ENCODE data around the gene PXDN.
"Not testable (repeated sequence)": the region's sequence is repeated elsewhere in the genome, so short reads cannot be mapped to it uniquely, and the experiment has no call there.

The PXDN gene

DNA sequence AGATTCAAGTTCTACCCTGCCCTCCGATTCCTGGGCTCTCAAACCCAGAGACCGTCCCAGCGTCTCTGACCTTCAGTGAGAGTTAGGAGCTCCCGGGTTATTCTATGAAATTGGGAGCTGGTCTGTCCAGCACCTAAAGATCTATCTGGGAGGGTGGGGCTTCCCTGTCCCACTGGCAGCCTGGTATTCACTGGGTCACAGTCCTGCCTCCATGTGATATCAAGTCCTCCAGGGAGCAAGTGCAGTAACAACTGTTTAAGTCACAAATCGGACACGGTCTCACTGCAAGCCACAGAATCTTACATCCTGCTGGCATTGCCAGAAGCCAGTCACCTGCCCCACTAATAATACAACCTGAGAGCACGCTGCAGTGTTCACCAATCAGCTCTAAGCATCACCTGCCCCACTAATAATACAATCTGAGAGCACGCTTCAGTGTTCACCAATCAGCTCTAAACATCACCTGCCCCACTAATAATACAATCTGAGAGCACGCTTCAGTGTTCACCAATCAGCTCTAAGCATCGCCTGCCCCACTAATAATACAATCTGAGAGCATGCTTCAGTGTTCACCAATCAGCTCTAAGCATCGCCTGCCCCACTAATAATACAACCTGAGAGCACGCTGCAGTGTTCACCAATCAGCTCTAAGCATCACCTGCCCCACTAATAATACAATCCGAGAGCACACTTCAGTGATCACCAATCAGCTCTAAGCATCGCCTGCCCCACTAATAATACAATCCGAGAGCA, 38.0 kb downstream of the PXDN start:
- H3K27me3 Mint-ChIP-seq (ENCODE audit: low read depth); H3K4me3 Mint-ChIP-seq: not testable (repeated sequence)

DNA sequence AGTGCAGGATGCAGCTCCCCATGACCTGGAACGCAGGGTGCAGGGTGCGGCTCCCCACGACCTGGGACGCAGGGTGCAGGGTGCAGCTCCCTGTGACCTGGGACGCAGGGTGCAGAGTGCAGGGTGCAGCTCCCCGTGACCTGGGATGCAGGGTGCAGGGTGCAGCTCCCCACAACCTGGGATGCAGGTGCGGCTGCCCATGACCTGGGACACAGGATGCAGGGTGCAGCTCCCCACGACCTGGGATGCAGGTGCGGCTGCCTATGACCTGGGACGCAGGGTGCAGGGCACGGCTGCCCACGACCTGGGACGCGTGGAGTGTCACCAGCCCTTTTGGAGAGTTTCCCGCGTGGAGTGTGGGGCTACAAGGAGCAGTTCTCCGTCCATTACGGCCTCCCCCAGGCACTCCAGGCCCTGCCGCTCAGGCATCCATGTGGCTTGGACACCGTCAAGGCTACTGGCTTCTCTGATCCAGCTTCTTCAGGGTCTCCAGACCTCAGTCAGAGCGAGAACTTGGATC, 38.7 kb downstream of the PXDN start:
- Mint-ChIP-seq H3K4me1 (ENCODE audit: low read depth) (no peaks in the 10 kb centered on the region), H3K9me3 (no peaks in the 10 kb centered on the region), H3K27ac (no peak overlapping the region)

More for the DNA sequence above, 38.0 kb downstream of the PXDN start:
- not testable (repeated sequence) for H3K36me3 Mint-ChIP-seq (ENCODE audit: low read depth); H3K27ac Mint-ChIP-seq; H3K9me3 Mint-ChIP-seq; H3K4me1 Mint-ChIP-seq (ENCODE audit: low read depth)

GRCh38 chr2:1704631-1705556, 39.4 kb downstream of the PXDN start:
- Mint-ChIP-seq H3K4me1 (ENCODE audit: low read depth) (no peaks in the 10 kb centered on the region), H3K27ac (no peak overlapping the region)

More for the DNA sequence above, 38.7 kb downstream of the PXDN start:
- Mint-ChIP-seq H3K36me3 (ENCODE audit: low read depth) (no peaks in the 10 kb centered on the region), H3K4me3 (no peak overlapping the region), H3K27me3 (ENCODE audit: low read depth) (no peaks in the 10 kb centered on the region)

DNA sequence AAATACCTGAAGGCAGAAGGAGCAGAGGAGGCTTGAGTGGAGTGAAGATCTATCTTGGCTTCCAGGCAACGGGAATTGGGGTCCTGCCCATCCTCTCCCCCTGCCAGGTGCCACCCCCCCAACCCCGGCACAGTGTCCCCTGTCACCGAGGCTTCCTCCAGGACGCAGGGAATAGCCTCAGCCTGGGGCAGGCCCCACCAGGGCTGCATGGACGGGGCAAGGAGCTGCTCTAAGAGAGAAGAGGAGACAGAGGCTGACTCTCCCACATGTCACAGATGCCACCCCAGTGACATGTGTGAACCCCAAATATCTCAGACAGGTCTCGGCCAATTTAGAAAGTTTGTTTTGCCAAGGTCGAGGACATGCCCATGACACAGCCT, 42.1 kb downstream of the PXDN start:
- Mint-ChIP-seq H3K27ac (no peak overlapping the region), H3K36me3 (ENCODE audit: low read depth) (no peaks in the 10 kb centered on the region), H3K4me1 (ENCODE audit: low read depth) (no peaks in the 10 kb centered on the region), H3K4me3 (no peak overlapping the region), H3K27me3 (ENCODE audit: low read depth) (no peaks in the 10 kb centered on the region), H3K9me3 (no peaks in the 10 kb centered on the region)

More at GRCh38 chr2:1704631-1705556, 39.4 kb downstream of the PXDN start:
- no peak overlapping the region for H3K4me3 Mint-ChIP-seq
- H3K27me3 Mint-ChIP-seq (ENCODE audit: low read depth): no peaks in the 10 kb centered on the region
- no peaks in the 10 kb centered on the region for H3K9me3 Mint-ChIP-seq
- no peaks in the 10 kb centered on the region for H3K36me3 Mint-ChIP-seq (ENCODE audit: low read depth)

- Mint-ChIP-seq H3K36me3 (ENCODE audit: low read depth) (no peaks in the 10 kb centered on the region), H3K9me3 (no peaks in the 10 kb centered on the region), H3K4me1 (ENCODE audit: low read depth) (no peaks in the 10 kb centered on the region), H3K27ac (no peak overlapping the region), H3K27me3 (ENCODE audit: low read depth) (no peaks in the 10 kb centered on the region), H3K4me3 (no peak overlapping the region)
Observed at GRCh38 chr2:1701556-1702185, 42.6 kb downstream of the PXDN start.

GRCh38 chr2:1701020-1701419, 43.3 kb downstream of the PXDN start:
- H3K36me3 Mint-ChIP-seq (ENCODE audit: low read depth): no peaks in the 10 kb centered on the region
- no peak overlapping the region for H3K27ac Mint-ChIP-seq
- no peaks in the 10 kb centered on the region for H3K4me1 Mint-ChIP-seq (ENCODE audit: low read depth)
- no peaks in the 10 kb centered on the region for H3K27me3 Mint-ChIP-seq (ENCODE audit: low read depth)
- no peak overlapping the region for H3K4me3 Mint-ChIP-seq
- H3K9me3 Mint-ChIP-seq: peaks cover 4% of the 10 kb centered on the region

DNA sequence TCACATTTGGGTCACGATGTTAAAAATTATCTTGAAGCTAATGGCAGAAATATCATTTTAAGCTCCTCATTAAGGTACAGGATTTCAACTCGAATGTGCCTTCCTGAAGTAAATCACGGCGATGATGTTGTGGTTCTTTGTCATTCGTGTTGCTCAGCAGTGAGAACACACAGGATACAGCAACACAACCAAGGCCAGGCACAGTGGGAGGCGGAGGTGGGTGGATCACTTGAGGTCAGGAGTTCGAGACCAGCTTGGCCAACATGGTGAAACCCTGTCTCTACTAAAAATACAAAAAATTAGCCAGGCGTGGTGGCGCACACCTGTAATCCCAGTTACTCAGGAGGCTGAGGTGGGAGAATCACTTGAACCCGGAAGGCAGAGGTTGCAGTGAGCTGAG, 43.9 kb downstream of the PXDN start:
- H3K9me3 Mint-ChIP-seq; H3K4me1 Mint-ChIP-seq (ENCODE audit: low read depth); H3K27ac Mint-ChIP-seq; H3K27me3 Mint-ChIP-seq (ENCODE audit: low read depth); H3K4me3 Mint-ChIP-seq; H3K36me3 Mint-ChIP-seq (ENCODE audit: low read depth): not testable (repeated sequence)

GRCh38 chr2:1698188-1698945, 45.9 kb downstream of the PXDN start:
- no peak overlapping the region for H3K27ac Mint-ChIP-seq
- no peaks in the 10 kb centered on the region for H3K27me3 Mint-ChIP-seq (ENCODE audit: low read depth)
- H3K36me3 Mint-ChIP-seq (ENCODE audit: low read depth): no peaks in the 10 kb centered on the region
- peaks cover 4% of the 10 kb centered on the region for H3K9me3 Mint-ChIP-seq
- no peak overlapping the region for H3K4me3 Mint-ChIP-seq
- no peaks in the 10 kb centered on the region for H3K4me1 Mint-ChIP-seq (ENCODE audit: low read depth)

DNA sequence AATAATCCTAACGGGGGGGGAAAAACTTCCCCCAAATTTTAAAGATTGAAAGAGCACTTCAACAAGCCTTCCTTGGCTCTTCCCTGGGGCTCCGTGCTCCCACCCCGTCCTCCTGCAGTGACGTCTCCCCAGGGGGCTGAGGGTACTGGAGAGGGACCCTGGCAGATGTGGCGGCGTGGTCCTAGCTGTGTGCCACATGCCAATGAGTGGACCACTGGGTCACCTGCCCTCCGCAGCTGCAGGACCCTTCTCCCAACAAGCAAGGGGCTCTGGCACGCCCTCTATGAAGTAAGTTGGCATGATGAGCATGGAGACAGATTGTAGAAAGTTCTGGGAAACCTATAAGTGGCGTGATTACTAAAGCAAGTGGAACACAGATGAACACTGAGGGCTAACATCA, 46.7 kb downstream of the PXDN start:
- Mint-ChIP-seq H3K27me3 (ENCODE audit: low read depth) (no peaks in the 10 kb centered on the region), H3K36me3 (ENCODE audit: low read depth) (no peaks in the 10 kb centered on the region), H3K27ac (no peak overlapping the region), H3K4me3 (no peak overlapping the region), H3K9me3 (peaks cover 4% of the 10 kb centered on the region), H3K4me1 (ENCODE audit: low read depth) (no peaks in the 10 kb centered on the region)

DNA sequence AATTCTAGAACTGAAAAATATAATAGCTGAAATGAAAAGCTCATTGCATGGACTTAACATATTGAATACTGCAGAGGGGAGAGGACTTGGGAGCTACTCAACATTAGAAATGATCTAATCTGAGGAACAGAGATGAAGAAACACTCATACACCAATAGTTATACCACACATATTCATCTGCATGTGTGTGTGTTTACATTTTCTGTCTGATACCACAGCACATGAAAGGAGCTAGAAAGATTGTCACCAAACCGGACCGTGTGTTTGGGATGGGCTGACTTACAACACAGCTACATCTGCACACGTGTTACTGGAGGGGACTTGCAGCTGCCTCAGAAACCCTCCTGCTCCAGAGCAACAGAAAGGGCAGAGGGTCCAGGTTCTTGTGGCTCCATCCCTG, 47.8 kb downstream of the PXDN start:
- H3K9me3 Mint-ChIP-seq: peaks cover 4% of the 10 kb centered on the region
- no peaks in the 10 kb centered on the region for H3K4me1 Mint-ChIP-seq (ENCODE audit: low read depth)
- H3K27me3 Mint-ChIP-seq (ENCODE audit: low read depth): no peaks in the 10 kb centered on the region
- H3K36me3 Mint-ChIP-seq (ENCODE audit: low read depth): no peaks in the 10 kb centered on the region
- no peak overlapping the region for H3K27ac Mint-ChIP-seq
- no peak overlapping the region for H3K4me3 Mint-ChIP-seq

DNA sequence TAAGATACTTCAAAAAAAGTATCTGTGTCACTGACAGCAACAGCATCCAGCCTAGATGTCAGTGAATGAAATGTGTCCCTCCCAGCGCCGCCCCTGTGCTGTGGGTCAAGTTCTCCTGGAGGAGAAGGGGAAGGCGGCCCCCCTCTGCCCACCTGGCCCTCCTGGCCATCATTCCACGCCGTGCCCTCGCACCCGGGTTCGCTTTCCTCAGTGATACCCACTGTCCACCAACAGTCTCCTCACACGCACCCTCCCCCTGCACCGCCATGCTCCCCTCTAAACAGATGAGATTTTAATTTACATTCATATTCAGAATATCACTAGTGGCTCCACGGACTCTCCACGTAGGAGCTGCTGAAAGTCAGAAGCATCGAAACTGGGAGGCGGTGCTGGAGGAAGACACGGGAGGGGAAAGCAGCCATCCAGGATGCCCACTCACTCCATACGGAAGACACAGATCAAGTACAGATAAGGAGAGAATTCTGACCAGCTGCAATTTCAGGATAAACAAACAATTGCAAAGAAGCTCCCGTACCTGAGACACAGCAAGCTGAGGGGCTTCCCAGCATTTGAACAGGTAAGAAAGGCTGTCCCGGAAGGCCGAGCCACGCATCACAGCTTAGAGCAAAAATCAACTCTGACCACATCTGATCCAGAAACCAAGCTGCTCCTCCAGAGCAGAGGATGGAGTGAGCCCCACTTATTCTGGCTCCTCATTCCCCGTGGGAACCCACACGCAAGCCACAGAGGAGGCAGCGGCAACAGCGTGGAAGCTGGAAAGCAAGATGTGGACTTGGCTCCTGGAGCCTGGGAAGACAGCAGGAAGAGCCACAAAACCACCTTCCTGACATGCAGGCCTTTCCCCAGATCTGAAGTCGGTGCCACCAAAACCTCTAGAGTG, 49.7 kb downstream of the PXDN start:
- no peak overlapping the region for H3K4me3 Mint-ChIP-seq

DNA sequence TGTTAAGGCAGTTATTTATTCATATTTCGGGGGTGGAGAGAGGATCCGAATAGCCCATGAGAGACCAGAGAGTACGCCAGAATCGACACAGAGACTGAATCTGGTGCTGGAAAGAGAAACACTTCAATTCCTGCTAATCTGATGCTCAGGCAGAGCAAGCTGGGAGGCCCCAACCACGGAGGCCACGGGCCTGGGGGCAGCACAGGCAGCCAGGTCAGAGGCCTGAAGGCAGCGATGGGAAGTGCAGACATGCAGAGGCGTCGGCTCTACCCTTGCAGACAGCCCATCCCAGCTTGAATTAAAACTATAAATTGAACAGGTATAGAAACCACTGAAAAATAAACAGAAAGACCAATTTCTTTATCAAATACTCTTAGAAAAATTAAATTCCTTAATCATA, 50.6 kb downstream of the PXDN start:
- no peaks in the 10 kb centered on the region for H3K4me1 Mint-ChIP-seq (ENCODE audit: low read depth)
- no peaks in the 10 kb centered on the region for H3K36me3 Mint-ChIP-seq (ENCODE audit: low read depth)
- peaks cover 4% of the 10 kb centered on the region for H3K9me3 Mint-ChIP-seq
- H3K27me3 Mint-ChIP-seq (ENCODE audit: low read depth): no peaks in the 10 kb centered on the region
- H3K27ac Mint-ChIP-seq: no peak overlapping the region
- H3K4me3 Mint-ChIP-seq: no peak overlapping the region

More for the DNA sequence above, 49.7 kb downstream of the PXDN start:
- Mint-ChIP-seq H3K36me3 (ENCODE audit: low read depth) (no peaks in the 10 kb centered on the region), H3K9me3 (peaks cover 4% of the 10 kb centered on the region), H3K27ac (no peak overlapping the region), H3K27me3 (ENCODE audit: low read depth) (no peaks in the 10 kb centered on the region), H3K4me1 (ENCODE audit: low read depth) (no peaks in the 10 kb centered on the region)

- no peaks in the 10 kb centered on the region for H3K27me3 Mint-ChIP-seq (ENCODE audit: low read depth)
- no peak overlapping the region for H3K4me3 Mint-ChIP-seq
- no peaks in the 10 kb centered on the region for H3K4me1 Mint-ChIP-seq (ENCODE audit: low read depth)
- peaks cover 4% of the 10 kb centered on the region for H3K9me3 Mint-ChIP-seq
- no peak overlapping the region for H3K27ac Mint-ChIP-seq
- H3K36me3 Mint-ChIP-seq (ENCODE audit: low read depth): no peaks in the 10 kb centered on the region
Observed at GRCh38 chr2:1692342-1692741, 52.0 kb downstream of the PXDN start.
